DND-41 (cell line): ENCODE measurements around the gene CANT1.

Experiments used
- CTCF ChIP-seq: IDR thresholded peaks from 2 replicates; pipeline ENCODE4 v1.5.1; 2012; ENCODE audit warnings: borderline replicate concordance, low read length, moderate library complexity, mild to moderate bottlenecking; ENCODE audit not compliant: poor library complexity, severe bottlenecking; ENCODE audit errors: extremely low read depth
- EZH2 ChIP-seq: IDR thresholded peaks from 3 replicates; pipeline ENCODE4 v1.6.1; 2012; ENCODE audit warnings: borderline replicate concordance, low read depth, mild to moderate bottlenecking, moderate library complexity, low read length, inconsistent platforms; ENCODE audit not compliant: severe bottlenecking

- TF ChIP-seq CTCF (no peak), EZH2 (no peak)
Measured at GRCh38 chr17:78963378-78963777, 46.2 kb downstream of the CANT1 start.
